Transverse colon (tissue), 4 donors: Measurements from ENCODE around the gene PRSS12. TPM values are rescaled to one million over a fixed set of nuclear protein-coding genes. Genes with fewer than 3 reads are reported as not detected.

Experiments
- DNase-seq: peaks from one replicate; pipeline ENCODE4 v3.0.0-alpha.2; 2019
- H3K27ac ChIP-seq, 4 donors: fragments of 200-600 bp; sonication (generic); 2 replicates each; pipeline ENCODE4 v1.5.1; 2016 to 2018; ENCODE audit warnings: inconsistent platforms in 4 of 4
- H3K27me3 ChIP-seq: fragments of 200-600 bp; sonication (generic); 2 replicates; pipeline ENCODE4 v1.5.1; 2017; ENCODE audit warnings: inconsistent platforms
- H3K36me3 ChIP-seq, 4 donors: fragments of 200-600 bp; sonication (generic); 2 replicates each; pipeline ENCODE4 v1.5.1; 2017 to 2019; ENCODE audit warnings: inconsistent platforms in 4 of 4
- H3K4me1 ChIP-seq, 4 donors: fragments of 200-600 bp; sonication (generic); 2 replicates each; pipeline ENCODE4 v1.5.1; 2017 to 2020; ENCODE audit warnings: inconsistent platforms in 4 of 4
- H3K4me3 ChIP-seq, 4 donors: fragments of 200-600 bp; sonication (generic); 1 replicate in 1 of 4; 2 replicates in 3 of 4; pipeline versions ENCODE4 v1.5.1 to v1.6.1; 2017 to 2019; ENCODE audit warnings: inconsistent platforms in 4 of 4
- H3K9me3 ChIP-seq, 2 donors: fragments of 200-600 bp; sonication (generic); 2 replicates each; pipeline ENCODE4 v1.5.1; 2017 to 2019; ENCODE audit warnings: inconsistent platforms in 2 of 2
- EP300 ChIP-seq: sonication (generic); formaldehyde crosslinking; IDR thresholded peaks from one replicate; pipeline ENCODE4 v1.6.1; 2017; ENCODE audit warnings: antibody characterized with exemption, low read depth
- POLR2A ChIP-seq: fragments of 450-650 bp; IDR thresholded peaks from one replicate; pipeline ENCODE4 v1.6.1; 2016; ENCODE audit warnings: antibody characterized with exemption, mild to moderate bottlenecking, moderate library complexity
- POLR2AphosphoS5 ChIP-seq, 3 donors: sonication (generic); formaldehyde crosslinking; IDR thresholded peaks; one replicate each; pipeline ENCODE4 v1.6.1; 2016; ENCODE audit warnings: antibody characterized with exemption in 3 of 3
- WGBS, 2 donors: methylation state at CpG; one replicate each; pipeline ENCODE4 v1.1.5; 2018; ENCODE audit warnings: low coverage in 1 of 2; 5-methylcytosine and 5-hydroxymethylcytosine counted together
- in situ Hi-C, 4 donors: fragments of 200-750 bp; cut with MboI; loops; one replicate each; pipeline versions ENCODE4 v1.15.0 to v1.15.1; 2017; ENCODE audit warnings: low sequenced_read_pairs in 3 of 4, low pct_ligation_motif_present in 1 of 4, low pct_unique_long_range_greater_than_20kb in 1 of 4
- intact Hi-C: fragments of 100-400 bp; cut with DNase I; formaldehyde crosslinking; loops from one replicate; pipeline ENCODE4 v1.15.1; 2023; ENCODE audit warnings: low total_unique reads
- total RNA-seq, 4 donors: library from RNA; depleted of rRNA; stranded (reverse); fragments of >200 nt; gene quantifications; one replicate each; pipeline ENCODE4 v1.1.0, GENCODE V29; 2016
- TF ChIP-seq, protein P1 (sequence below), 5 experiments: fragments of 200-600 bp in 3 of 5; fragments of 450-650 bp in 2 of 5; sonication (generic) in 3 of 5; IDR thresholded peaks; 1 replicate in 2 of 5; 2 replicates in 3 of 5; pipeline ENCODE4 v1.5.1; 2016 to 2017; ENCODE audit warnings: antibody characterized with exemption in 5 of 5, inconsistent platforms in 3 of 5, mild to moderate bottlenecking in 2 of 5, moderate library complexity in 1 of 5

The PRSS12 gene
- total RNA-seq, 4 donors from 2014 or later, result 58.0 to 146 (median 84.3) TPM

DNA sequence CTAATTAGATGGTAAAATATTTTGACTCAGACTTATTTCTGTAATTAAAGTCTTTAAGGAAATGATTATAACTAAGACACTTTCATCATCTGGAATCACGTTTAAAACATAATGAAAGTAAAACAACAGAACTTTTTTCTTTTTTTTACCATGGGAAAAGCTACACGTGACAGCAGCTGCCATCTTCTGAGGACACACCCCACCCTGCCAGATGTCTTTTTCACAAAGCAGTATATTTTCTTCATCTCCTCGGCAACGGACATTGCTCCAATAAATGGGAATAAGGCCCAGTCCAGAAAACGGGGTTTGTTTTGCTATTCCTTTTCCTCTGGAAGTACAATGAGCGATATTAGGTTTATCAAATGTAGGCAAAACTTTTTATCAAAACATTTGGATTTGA, 17.5 kb downstream of the PRSS12 start:
- WGBS, 2 donors, result 33 to 43% methylated on average over 6 of the region's 6 CpGs
- no peaks in the 10 kb centered on the region for H3K9me3 ChIP-seq
- DNase-seq, result no peak
- H3K4me1 ChIP-seq, result peaks cover 0 to 5% (median 2%) of the 10 kb centered on the region in 4 donors
- H3K36me3 ChIP-seq, result no peaks in the 10 kb centered on the region
- intact Hi-C loops, result no loop called here
- no peak overlapping the region for H3K4me3 ChIP-seq
- TF ChIP-seq POLR2AphosphoS5 (IDR thresholded peaks at IDR 0.05), result no peak
- TF ChIP-seq, protein P1, sequence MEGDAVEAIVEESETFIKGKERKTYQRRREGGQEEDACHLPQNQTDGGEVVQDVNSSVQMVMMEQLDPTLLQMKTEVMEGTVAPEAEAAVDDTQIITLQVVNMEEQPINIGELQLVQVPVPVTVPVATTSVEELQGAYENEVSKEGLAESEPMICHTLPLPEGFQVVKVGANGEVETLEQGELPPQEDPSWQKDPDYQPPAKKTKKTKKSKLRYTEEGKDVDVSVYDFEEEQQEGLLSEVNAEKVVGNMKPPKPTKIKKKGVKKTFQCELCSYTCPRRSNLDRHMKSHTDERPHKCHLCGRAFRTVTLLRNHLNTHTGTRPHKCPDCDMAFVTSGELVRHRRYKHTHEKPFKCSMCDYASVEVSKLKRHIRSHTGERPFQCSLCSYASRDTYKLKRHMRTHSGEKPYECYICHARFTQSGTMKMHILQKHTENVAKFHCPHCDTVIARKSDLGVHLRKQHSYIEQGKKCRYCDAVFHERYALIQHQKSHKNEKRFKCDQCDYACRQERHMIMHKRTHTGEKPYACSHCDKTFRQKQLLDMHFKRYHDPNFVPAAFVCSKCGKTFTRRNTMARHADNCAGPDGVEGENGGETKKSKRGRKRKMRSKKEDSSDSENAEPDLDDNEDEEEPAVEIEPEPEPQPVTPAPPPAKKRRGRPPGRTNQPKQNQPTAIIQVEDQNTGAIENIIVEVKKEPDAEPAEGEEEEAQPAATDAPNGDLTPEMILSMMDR (IDR thresholded peaks at IDR 0.05), result no peak
- TF ChIP-seq POLR2A, result no peak
- no peak for TF ChIP-seq EP300
- H3K27ac ChIP-seq, result no peak overlapping the region
- H3K27me3 ChIP-seq, result no peaks in the 10 kb centered on the region
- in situ Hi-C loops, result no loop called here

DNA sequence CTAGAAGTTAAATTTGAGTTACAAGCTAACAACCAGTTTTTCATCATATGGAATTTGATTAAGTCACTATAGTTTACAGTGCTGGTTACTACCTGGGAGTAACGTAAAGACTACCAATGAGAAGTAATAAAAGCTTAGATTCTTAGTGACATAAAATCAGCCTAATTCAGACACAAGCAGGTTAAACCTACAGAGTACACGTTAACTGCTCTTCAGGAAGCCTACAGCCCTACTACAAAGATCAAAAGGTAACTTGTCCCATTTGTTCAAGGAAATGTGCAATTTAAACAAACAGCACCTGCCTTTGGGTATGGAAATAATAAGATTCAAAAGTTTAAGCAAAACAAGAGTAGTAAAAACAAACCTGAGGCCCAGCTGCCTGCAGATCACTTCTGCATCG, 21.5 kb downstream of the PRSS12 start:
- H3K9me3 ChIP-seq, result no peaks in the 10 kb centered on the region
- H3K27me3 ChIP-seq, result no peaks in the 10 kb centered on the region
- peaks cover 0 to 5% (median 2%) of the 10 kb centered on the region in 4 donors for H3K4me1 ChIP-seq
- intact Hi-C loops (no loop called here), in situ Hi-C loops (no loop called here)
- no peak for DNase-seq
- TF ChIP-seq POLR2AphosphoS5 (IDR thresholded peaks at IDR 0.05) (no peak), POLR2A (no peak), EP300 (no peak)
- TF ChIP-seq, protein P1 (IDR thresholded peaks at IDR 0.05), result no peak
- H3K27ac ChIP-seq, result no peak overlapping the region
- no peaks in the 10 kb centered on the region for H3K36me3 ChIP-seq
- WGBS, 2 donors, result 50 to 61% methylated on average over 2 to 3 of the region's 3 CpGs
- H3K4me3 ChIP-seq, result no peak overlapping the region

DNA sequence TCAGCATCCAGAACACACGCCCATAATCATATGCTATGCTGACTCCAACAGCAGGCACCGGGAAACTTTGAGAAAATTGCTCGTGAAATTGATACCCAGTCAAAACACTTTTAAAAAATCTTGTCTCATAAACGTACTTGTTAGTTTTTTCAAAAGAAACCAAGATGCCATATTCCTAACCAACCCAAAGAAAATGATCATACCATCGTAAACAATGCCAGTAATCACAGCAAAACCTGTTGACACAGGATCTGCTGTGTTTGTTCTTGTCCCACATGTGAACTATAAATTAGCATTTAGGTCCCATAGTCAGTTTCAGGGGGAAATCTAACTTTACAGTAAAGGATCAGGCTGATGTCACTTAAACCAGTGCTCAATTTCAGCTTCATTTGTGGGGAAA, 23.0 kb downstream of the PRSS12 start:
- no peaks in the 10 kb centered on the region for H3K27me3 ChIP-seq
- no peak for DNase-seq
- 70 to 73% methylated on average over 5 of the region's 5 CpGs for WGBS, 2 donors
- H3K4me1 ChIP-seq, result peaks cover 0 to 5% (median 2%) of the 10 kb centered on the region in 4 donors
- no peak overlapping the region for H3K27ac ChIP-seq
- no peaks in the 10 kb centered on the region for H3K9me3 ChIP-seq
- in situ Hi-C loops, result no loop called here
- intact Hi-C loops, result no loop called here
- H3K4me3 ChIP-seq, result no peak overlapping the region
- no peak for TF ChIP-seq POLR2AphosphoS5 (IDR thresholded peaks at IDR 0.05)
- TF ChIP-seq EP300, result no peak
- no peak for TF ChIP-seq POLR2A
- TF ChIP-seq, protein P1 (IDR thresholded peaks at IDR 0.05), result no peak
- no peaks in the 10 kb centered on the region for H3K36me3 ChIP-seq

DNA sequence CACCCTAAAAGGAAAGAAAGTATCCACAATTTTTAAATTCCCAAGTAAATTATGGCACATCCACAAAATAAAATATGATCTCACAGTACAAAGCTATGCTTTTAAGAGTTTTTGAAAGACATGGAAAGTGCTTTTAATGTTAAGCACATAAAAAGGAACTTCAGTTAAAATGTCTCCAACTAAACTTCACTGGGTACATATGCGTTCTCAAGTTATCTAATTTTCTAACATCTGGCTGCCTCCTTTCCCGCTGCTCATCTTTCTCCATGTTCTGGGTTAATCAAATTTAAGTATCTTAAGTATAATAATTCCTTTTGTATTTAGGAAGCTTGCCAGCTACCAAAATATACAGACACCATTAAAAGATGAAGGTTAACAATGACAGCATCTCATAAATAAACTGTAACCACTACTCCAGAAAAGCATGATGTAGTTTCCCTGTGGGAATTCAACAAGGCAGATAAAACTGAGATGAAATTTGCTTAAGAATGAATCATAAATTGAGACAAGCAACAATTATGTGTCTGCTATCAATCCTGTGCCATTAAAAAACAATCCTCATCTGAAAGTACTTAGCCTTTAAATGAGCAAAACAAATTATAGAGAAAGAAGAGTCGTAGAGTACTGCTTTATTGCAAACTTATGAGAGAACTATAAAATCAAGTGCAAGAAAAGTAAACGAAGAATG, 25.1 kb downstream of the PRSS12 start:
- no peaks in the 10 kb centered on the region for H3K27me3 ChIP-seq
- intact Hi-C loops, result no loop called here
- no peak overlapping the region for H3K4me3 ChIP-seq
- in situ Hi-C loops, result no loop called here
- H3K9me3 ChIP-seq, result no peaks in the 10 kb centered on the region
- H3K27ac ChIP-seq, result no peak overlapping the region
- peaks cover 0 to 9% (median 4%) of the 10 kb centered on the region in 4 donors for H3K4me1 ChIP-seq
- TF ChIP-seq, protein P1 (IDR thresholded peaks at IDR 0.05), result no peak
- TF ChIP-seq POLR2A (no peak), EP300 (no peak), POLR2AphosphoS5 (IDR thresholded peaks at IDR 0.05) (no peak)
- 48% methylated on average over 4 of the region's 4 CpGs for WGBS, 2 donors
- H3K36me3 ChIP-seq, result no peaks in the 10 kb centered on the region
- DNase-seq, result no peak
